Liver (tissue), 9 donors: ENCODE measurements around the gene NAT10. TPM values are rescaled to one million over a fixed set of nuclear protein-coding genes. Genes with fewer than 3 reads are reported as not detected.
A peak's percentile ranks its signal among the peaks of the same experiment; 100 is the strongest.

Experiments
- DNase-seq: peaks from one replicate; pipeline ENCODE4 v3.0.0-alpha.2; 2017; ENCODE audit warnings: low spot score
- H3K27ac ChIP-seq, 2 donors: one replicate each; pipeline ENCODE4 v1.7.0; 2013; ENCODE audit warnings: inconsistent platforms in 2 of 2, low read length in 2 of 2, control low read depth in 1 of 2, low read depth in 1 of 2, mild to moderate bottlenecking in 1 of 2
- H3K27me3 ChIP-seq, 4 donors: one replicate each; pipeline versions ENCODE4 v1.6.1 to v1.7.0; 2013; ENCODE audit warnings: low read length in 3 of 4, inconsistent platforms in 1 of 4, mild to moderate bottlenecking in 1 of 4, moderate library complexity in 1 of 4; ENCODE audit not compliant: control insufficient read depth in 4 of 4, insufficient read depth in 4 of 4
- H3K36me3 ChIP-seq, 4 donors: one replicate each; pipeline versions ENCODE4 v1.6.1 to v1.7.0; 2013; ENCODE audit warnings: low read length in 3 of 4, mild to moderate bottlenecking in 3 of 4, low read depth in 1 of 4, moderate library complexity in 1 of 4; ENCODE audit not compliant: control insufficient read depth in 4 of 4, insufficient read depth in 3 of 4
- H3K4me1 ChIP-seq, 4 donors: one replicate each; pipeline versions ENCODE4 v1.6.1 to v1.7.0; 2013; ENCODE audit warnings: low read length in 3 of 4, mild to moderate bottlenecking in 3 of 4, moderate library complexity in 1 of 4; ENCODE audit not compliant: control insufficient read depth in 4 of 4, insufficient read depth in 4 of 4
- H3K4me3 ChIP-seq, 3 donors: one replicate each; pipeline versions ENCODE4 v1.6.1 to v1.7.0; 2013; ENCODE audit warnings: low read length in 3 of 3, control low read depth in 1 of 3, low read depth in 1 of 3, mild to moderate bottlenecking in 1 of 3
- H3K9ac ChIP-seq, 2 donors: one replicate each; pipeline ENCODE4 v1.7.0; 2013; ENCODE audit warnings: low read length in 2 of 2, mild to moderate bottlenecking in 2 of 2, moderate library complexity in 2 of 2, control low read depth in 1 of 2, low read depth in 1 of 2
- H3K9me3 ChIP-seq, 4 donors: one replicate each; pipeline versions ENCODE4 v1.6.1 to v1.7.0; 2013; ENCODE audit warnings: low read length in 3 of 4; ENCODE audit not compliant: control insufficient read depth in 4 of 4
- EGR1 ChIP-seq, 2 donors: IDR thresholded peaks; 2 replicates each; pipeline ENCODE4 v1.6.1; 2016 to 2018; ENCODE audit warnings: antibody characterized with exemption in 2 of 2, low read depth in 2 of 2
- FOXA1 ChIP-seq: IDR thresholded peaks from 2 replicates; pipeline ENCODE4 v1.6.1; 2016; ENCODE audit warnings: antibody characterized with exemption
- FOXA2 ChIP-seq: IDR thresholded peaks from 2 replicates; pipeline ENCODE4 v1.6.1; 2016; ENCODE audit warnings: antibody characterized with exemption
- GABPA ChIP-seq, 2 donors: IDR thresholded peaks in 1 of 2; conservative IDR thresholded peaks in 1 of 2; 2 replicates each; pipeline ENCODE4 v1.6.1; 2016; ENCODE audit warnings: antibody characterized with exemption in 2 of 2, mild to moderate bottlenecking in 1 of 2, moderate library complexity in 1 of 2
- HNF4A ChIP-seq, 2 donors: conservative IDR thresholded peaks; 2 replicates each; pipeline ENCODE4 v1.6.1; 2016; ENCODE audit warnings: antibody characterized with exemption in 2 of 2, mild to moderate bottlenecking in 2 of 2
- HNF4G ChIP-seq: IDR thresholded peaks from 2 replicates; pipeline ENCODE4 v1.6.1; 2016; ENCODE audit warnings: antibody characterized with exemption
- JUND ChIP-seq, 2 donors: IDR thresholded peaks; 2 replicates each; pipeline ENCODE4 v1.6.1; 2016; ENCODE audit warnings: antibody characterized with exemption in 2 of 2
- NR2F2 ChIP-seq: IDR thresholded peaks from 2 replicates; pipeline ENCODE4 v1.6.1; 2016; ENCODE audit warnings: antibody characterized with exemption
- RAD21 ChIP-seq, 2 donors: IDR thresholded peaks; 2 replicates each; pipeline ENCODE4 v1.6.1; 2016; ENCODE audit warnings: antibody characterized with exemption in 2 of 2, mild to moderate bottlenecking in 2 of 2
- SP1 ChIP-seq: IDR thresholded peaks from 2 replicates; pipeline ENCODE4 v1.6.1; 2018; ENCODE audit warnings: antibody characterized with exemption, mild to moderate bottlenecking
- TAF1 ChIP-seq: conservative IDR thresholded peaks from 2 replicates; pipeline ENCODE4 v1.6.1; 2016; ENCODE audit warnings: antibody characterized with exemption, mild to moderate bottlenecking
- WGBS: extraction: QIAGEN DNeasy Blood & Tissue Kit; methylation state at CpG from one replicate; pipeline ENCODE4 v1.1.7; 2013; 5-methylcytosine and 5-hydroxymethylcytosine counted together
- polyA plus RNA-seq, 2 donors: library from polyadenylated mRNA; stranded (reverse) in 1 of 2; unstranded in 1 of 2; fragments of 200-250 nt in 1 of 2; fragments of >200 nt in 1 of 2; fragmentation: Nextera tagmentation in 1 of 2; extraction: Ambion mirVana in 1 of 2; gene quantifications; one replicate each; pipeline versions ENCODE4 v1.2.1 to v1.2.3, GENCODE V29; 2013 to 2015
- total RNA-seq, 2 donors: library from RNA; depleted of rRNA; stranded (reverse); fragments of >200 nt; gene quantifications; one replicate each; pipeline ENCODE4 v1.2.3, GENCODE V29; 2014
- TF ChIP-seq, protein P1 (sequence below): IDR thresholded peaks from 2 replicates; pipeline ENCODE4 v1.6.1; 2016; ENCODE audit warnings: antibody characterized with exemption
- TF ChIP-seq, protein P2 (sequence below): IDR thresholded peaks from 2 replicates; pipeline ENCODE4 v1.6.1; 2016; ENCODE audit warnings: antibody characterized with exemption, mild to moderate bottlenecking
- TF ChIP-seq, protein P3 (sequence below): fragments of 150-350 bp; IDR thresholded peaks from 2 replicates; pipeline ENCODE4 v1.5.1; 2017; ENCODE audit warnings: improper control_type of control experiment, low read depth, low read length; ENCODE audit not compliant: missing input control
- TF ChIP-seq, protein P4 (sequence below): IDR thresholded peaks from 2 replicates; pipeline ENCODE4 v1.6.1; 2016; ENCODE audit warnings: antibody characterized with exemption
- TF ChIP-seq, protein P5 (sequence below): IDR thresholded peaks from 2 replicates; pipeline ENCODE4 v1.6.1; 2016; ENCODE audit warnings: antibody characterized with exemption
- donor health status: healthy.
- donor health status: healthy.
- donor health status: healthy.
- donor health status: healthy.
- donor health status: healthy.

The NAT10 gene
- total and polyA plus RNA-seq, 4 donors = 9.1 to 14.0 (median 13.5) TPM

DNA sequence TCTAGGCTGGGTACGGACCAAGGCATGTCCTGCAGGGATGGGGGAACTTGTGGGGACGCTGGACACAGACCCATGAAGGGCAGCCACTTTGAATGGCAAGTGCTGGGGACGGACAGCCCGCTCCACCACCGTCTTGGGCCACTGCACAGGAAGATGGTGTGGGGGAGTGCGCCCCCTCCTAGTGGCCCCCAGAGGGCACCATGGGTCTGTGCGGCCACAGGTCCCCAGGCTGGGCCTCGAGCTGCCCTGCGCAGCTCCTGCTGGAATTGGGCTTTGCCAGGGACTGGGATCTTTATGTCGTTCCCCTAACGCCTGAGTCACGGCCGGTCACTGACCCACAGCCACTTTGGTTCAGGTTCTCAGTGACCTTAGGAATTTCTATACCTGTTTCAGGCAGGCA is 44.4 kb downstream of the NAT10 start:
- no peak for DNase-seq
- H3K9me3 ChIP-seq = no peaks in the 10 kb centered on the region
- WGBS = 85% methylated on average over 13 of the region's 13 CpGs
- no peaks in the 10 kb centered on the region for H3K27me3 ChIP-seq
- no peak overlapping the region for H3K9ac ChIP-seq
- TF ChIP-seq NR2F2 (no peak), FOXA2 (no peak), RAD21 (IDR thresholded peaks at IDR 0.05) (peak in 1 of 2 donors; percentile 58), TAF1 (no peak)
- TF ChIP-seq, protein P1, sequence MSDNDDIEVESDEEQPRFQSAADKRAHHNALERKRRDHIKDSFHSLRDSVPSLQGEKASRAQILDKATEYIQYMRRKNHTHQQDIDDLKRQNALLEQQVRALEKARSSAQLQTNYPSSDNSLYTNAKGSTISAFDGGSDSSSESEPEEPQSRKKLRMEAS = no peak
- TF ChIP-seq, protein P2, sequence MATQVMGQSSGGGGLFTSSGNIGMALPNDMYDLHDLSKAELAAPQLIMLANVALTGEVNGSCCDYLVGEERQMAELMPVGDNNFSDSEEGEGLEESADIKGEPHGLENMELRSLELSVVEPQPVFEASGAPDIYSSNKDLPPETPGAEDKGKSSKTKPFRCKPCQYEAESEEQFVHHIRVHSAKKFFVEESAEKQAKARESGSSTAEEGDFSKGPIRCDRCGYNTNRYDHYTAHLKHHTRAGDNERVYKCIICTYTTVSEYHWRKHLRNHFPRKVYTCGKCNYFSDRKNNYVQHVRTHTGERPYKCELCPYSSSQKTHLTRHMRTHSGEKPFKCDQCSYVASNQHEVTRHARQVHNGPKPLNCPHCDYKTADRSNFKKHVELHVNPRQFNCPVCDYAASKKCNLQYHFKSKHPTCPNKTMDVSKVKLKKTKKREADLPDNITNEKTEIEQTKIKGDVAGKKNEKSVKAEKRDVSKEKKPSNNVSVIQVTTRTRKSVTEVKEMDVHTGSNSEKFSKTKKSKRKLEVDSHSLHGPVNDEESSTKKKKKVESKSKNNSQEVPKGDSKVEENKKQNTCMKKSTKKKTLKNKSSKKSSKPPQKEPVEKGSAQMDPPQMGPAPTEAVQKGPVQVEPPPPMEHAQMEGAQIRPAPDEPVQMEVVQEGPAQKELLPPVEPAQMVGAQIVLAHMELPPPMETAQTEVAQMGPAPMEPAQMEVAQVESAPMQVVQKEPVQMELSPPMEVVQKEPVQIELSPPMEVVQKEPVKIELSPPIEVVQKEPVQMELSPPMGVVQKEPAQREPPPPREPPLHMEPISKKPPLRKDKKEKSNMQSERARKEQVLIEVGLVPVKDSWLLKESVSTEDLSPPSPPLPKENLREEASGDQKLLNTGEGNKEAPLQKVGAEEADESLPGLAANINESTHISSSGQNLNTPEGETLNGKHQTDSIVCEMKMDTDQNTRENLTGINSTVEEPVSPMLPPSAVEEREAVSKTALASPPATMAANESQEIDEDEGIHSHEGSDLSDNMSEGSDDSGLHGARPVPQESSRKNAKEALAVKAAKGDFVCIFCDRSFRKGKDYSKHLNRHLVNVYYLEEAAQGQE = no peak
- TF ChIP-seq, protein P3, sequence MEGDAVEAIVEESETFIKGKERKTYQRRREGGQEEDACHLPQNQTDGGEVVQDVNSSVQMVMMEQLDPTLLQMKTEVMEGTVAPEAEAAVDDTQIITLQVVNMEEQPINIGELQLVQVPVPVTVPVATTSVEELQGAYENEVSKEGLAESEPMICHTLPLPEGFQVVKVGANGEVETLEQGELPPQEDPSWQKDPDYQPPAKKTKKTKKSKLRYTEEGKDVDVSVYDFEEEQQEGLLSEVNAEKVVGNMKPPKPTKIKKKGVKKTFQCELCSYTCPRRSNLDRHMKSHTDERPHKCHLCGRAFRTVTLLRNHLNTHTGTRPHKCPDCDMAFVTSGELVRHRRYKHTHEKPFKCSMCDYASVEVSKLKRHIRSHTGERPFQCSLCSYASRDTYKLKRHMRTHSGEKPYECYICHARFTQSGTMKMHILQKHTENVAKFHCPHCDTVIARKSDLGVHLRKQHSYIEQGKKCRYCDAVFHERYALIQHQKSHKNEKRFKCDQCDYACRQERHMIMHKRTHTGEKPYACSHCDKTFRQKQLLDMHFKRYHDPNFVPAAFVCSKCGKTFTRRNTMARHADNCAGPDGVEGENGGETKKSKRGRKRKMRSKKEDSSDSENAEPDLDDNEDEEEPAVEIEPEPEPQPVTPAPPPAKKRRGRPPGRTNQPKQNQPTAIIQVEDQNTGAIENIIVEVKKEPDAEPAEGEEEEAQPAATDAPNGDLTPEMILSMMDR = peak; percentile 27
- no peak overlapping the region for H3K4me3 ChIP-seq
- no peak overlapping the region for H3K27ac ChIP-seq
- no peaks in the 10 kb centered on the region for H3K4me1 ChIP-seq
- peaks cover 3 to 79% (median 42%) of the 10 kb centered on the region in 4 donors for H3K36me3 ChIP-seq

DNA sequence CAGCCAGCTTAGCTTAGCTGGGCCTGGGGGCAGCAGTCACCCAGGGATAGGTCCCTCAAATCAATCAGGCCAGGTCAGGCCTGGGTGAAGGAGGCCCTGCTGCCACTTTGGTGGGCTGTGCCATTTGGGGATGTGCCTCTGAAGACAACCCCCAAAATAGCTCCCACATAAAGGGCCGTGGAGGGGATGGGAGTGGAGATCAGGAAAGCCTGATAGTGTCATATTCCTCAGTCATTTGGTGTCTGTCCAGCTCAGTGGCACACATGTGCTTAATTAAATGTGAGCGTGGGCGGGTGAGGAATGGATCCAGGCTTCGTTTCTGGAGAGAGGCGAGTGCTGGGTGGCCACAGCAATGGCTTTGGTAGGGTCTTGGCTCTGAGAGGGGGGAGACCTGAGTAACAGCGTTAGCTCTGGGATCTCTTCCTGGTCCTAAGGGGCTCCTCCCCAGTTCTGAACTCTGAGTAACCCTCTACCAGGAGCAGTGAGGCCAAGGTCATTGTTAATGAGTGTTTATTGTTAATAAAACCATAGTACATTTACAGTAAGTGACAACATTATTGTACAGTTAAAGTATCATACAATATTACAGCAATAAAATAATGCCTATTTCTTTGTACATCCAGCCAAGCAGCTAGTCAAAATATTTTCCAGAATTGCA is 45.2 kb downstream of the NAT10 start:
- no peak overlapping the region for H3K9ac ChIP-seq
- H3K4me1 ChIP-seq = no peaks in the 10 kb centered on the region
- no peaks in the 10 kb centered on the region for H3K27me3 ChIP-seq
- 86% methylated on average over 6 of the region's 6 CpGs for WGBS
- no peak for DNase-seq
- no peak for TF ChIP-seq EGR1 (IDR thresholded peaks at IDR 0.05; ENCODE audit: low read depth in 2 of 2)
- no peak for TF ChIP-seq GABPA (IDR thresholded peaks at IDR 0.05 in 1 of 2, conservative IDR thresholded peaks at IDR 0.05 in 1 of 2)
- TF ChIP-seq, protein P1 = no peak
- H3K4me3 ChIP-seq = no peak overlapping the region
- H3K27ac ChIP-seq = no peak overlapping the region
- H3K36me3 ChIP-seq = peaks cover under 1 to 78% (median 38%) of the 10 kb centered on the region in 4 donors
- H3K9me3 ChIP-seq = no peaks in the 10 kb centered on the region

DNA sequence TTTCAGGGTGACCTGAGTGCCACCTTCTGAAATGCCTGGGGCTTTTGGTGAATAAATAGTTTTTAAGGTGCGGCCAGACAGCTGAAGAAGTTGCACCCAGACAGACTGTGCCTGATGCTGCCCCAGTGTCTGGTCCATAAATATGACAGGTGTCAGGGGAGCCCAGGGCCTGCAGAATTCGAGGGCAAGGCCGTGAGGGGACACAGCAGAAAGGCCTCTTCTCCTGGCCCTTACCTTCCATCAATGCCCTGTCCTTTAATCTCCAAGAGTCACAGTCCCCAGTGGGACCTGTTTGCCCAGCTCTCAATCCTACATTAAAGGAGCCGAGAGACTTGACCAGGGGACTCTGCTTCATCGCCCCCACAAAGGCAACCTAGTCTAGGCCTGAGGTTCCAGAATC is 45.7 kb downstream of the NAT10 start:
- Histone ChIP-seq H3K27ac (no peak overlapping the region), H3K36me3 (peaks cover 0 to 78% (median 36%) of the 10 kb centered on the region in 4 donors), H3K27me3 (no peaks in the 10 kb centered on the region), H3K9me3 (no peaks in the 10 kb centered on the region), H3K4me1 (no peaks in the 10 kb centered on the region), H3K9ac (no peak overlapping the region), H3K4me3 (no peak overlapping the region)
- DNase-seq = no peak
- WGBS = 94% methylated on average over 5 of the region's 5 CpGs
- TF ChIP-seq, protein P4, sequence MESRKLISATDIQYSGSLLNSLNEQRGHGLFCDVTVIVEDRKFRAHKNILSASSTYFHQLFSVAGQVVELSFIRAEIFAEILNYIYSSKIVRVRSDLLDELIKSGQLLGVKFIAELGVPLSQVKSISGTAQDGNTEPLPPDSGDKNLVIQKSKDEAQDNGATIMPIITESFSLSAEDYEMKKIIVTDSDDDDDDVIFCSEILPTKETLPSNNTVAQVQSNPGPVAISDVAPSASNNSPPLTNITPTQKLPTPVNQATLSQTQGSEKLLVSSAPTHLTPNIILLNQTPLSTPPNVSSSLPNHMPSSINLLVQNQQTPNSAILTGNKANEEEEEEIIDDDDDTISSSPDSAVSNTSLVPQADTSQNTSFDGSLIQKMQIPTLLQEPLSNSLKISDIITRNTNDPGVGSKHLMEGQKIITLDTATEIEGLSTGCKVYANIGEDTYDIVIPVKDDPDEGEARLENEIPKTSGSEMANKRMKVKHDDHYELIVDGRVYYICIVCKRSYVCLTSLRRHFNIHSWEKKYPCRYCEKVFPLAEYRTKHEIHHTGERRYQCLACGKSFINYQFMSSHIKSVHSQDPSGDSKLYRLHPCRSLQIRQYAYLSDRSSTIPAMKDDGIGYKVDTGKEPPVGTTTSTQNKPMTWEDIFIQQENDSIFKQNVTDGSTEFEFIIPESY = no peak
- TF ChIP-seq FOXA1 (no peak), NR2F2 (no peak), HNF4G (no peak), EGR1 (IDR thresholded peaks at IDR 0.05; ENCODE audit: low read depth in 2 of 2) (no peak), HNF4A (conservative IDR thresholded peaks at IDR 0.05) (no peak), JUND (IDR thresholded peaks at IDR 0.05) (no peak), RAD21 (IDR thresholded peaks at IDR 0.05) (no peak), SP1 (no peak)
- TF ChIP-seq, protein P3 = no peak
- TF ChIP-seq, protein P5, sequence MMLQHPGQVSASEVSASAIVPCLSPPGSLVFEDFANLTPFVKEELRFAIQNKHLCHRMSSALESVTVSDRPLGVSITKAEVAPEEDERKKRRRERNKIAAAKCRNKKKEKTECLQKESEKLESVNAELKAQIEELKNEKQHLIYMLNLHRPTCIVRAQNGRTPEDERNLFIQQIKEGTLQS = no peak
- TF ChIP-seq, protein P1 = no peak
